Sigmoid colon (tissue), 7 donors: ENCODE data around the gene CHST7. TPM values are rescaled to one million over a fixed set of nuclear protein-coding genes. Genes with fewer than 3 reads are reported as not detected.

Experiments
- DNase-seq: peaks from one replicate; pipeline ENCODE4 v3.0.0-alpha.2; 2019
- H3K27ac ChIP-seq, 4 donors: fragments of 200-600 bp; sonication (generic); one replicate each; pipeline ENCODE4 v1.5.1; 2016 to 2019; ENCODE audit warnings: mild to moderate bottlenecking in 1 of 4
- H3K27me3 ChIP-seq, 3 donors: fragments of 200-600 bp; sonication (generic); one replicate each; pipeline ENCODE4 v1.5.1; 2019; ENCODE audit warnings: mild to moderate bottlenecking in 1 of 3
- H3K36me3 ChIP-seq, 4 donors: fragments of 200-600 bp; sonication (generic); one replicate each; pipeline ENCODE4 v1.5.1; 2016 to 2019
- H3K4me1 ChIP-seq, 4 donors: fragments of 200-600 bp; sonication (generic); one replicate each; pipeline ENCODE4 v1.5.1; 2017 to 2019
- H3K4me3 ChIP-seq, 4 donors: fragments of 200-600 bp; sonication (generic); one replicate each; pipeline ENCODE4 v1.5.1; 2017 to 2019; ENCODE audit warnings: mild to moderate bottlenecking in 2 of 4, moderate library complexity in 1 of 4
- H3K9me3 ChIP-seq, 4 donors: fragments of 200-600 bp in 3 of 4; sonication (generic) in 3 of 4; one replicate each; pipeline versions ENCODE4 v1.5.1 to v1.6.1; 2013 to 2019
- CTCF ChIP-seq, 4 experiments: fragments of 450-650 bp in 3 of 4; fragments of 200-600 bp in 1 of 4; IDR thresholded peaks; one replicate each; pipeline ENCODE4 v1.5.1; 2016 to 2019; ENCODE audit warnings: antibody characterized with exemption in 4 of 4, mild to moderate bottlenecking in 3 of 4, moderate library complexity in 2 of 4
- EP300 ChIP-seq, 4 donors: sonication (generic); formaldehyde crosslinking; IDR thresholded peaks; one replicate each; pipeline ENCODE4 v1.6.1; 2017; ENCODE audit warnings: antibody characterized with exemption in 4 of 4
- POLR2A ChIP-seq, 2 donors: fragments of 450-650 bp; IDR thresholded peaks; one replicate each; pipeline ENCODE4 v1.6.1; 2016; ENCODE audit warnings: antibody characterized with exemption in 2 of 2, mild to moderate bottlenecking in 2 of 2, moderate library complexity in 2 of 2
- POLR2AphosphoS5 ChIP-seq, 4 donors: sonication (generic); formaldehyde crosslinking; IDR thresholded peaks; one replicate each; pipeline ENCODE4 v1.6.1; 2017; ENCODE audit warnings: antibody characterized with exemption in 4 of 4
- WGBS, 2 donors: extraction: QIAGEN DNeasy Blood & Tissue Kit; methylation state at CpG; one replicate each; pipeline ENCODE4 v1.1.7; 2013; 5-methylcytosine and 5-hydroxymethylcytosine counted together
- intact Hi-C: fragments of 100-400 bp; cut with DNase I; formaldehyde crosslinking; loops from one replicate; pipeline ENCODE4 v1.15.1; 2023
- polyA plus RNA-seq, 3 donors: library from polyadenylated mRNA; stranded (reverse); fragments of 200-250 nt; gene quantifications; one replicate each; pipeline ENCODE4 v1.2.3, GENCODE V29; 2013
- total RNA-seq, 4 donors: library from RNA; depleted of rRNA; stranded (reverse); fragments of >200 nt; gene quantifications; one replicate each; pipeline ENCODE4 v1.1.0, GENCODE V29; 2016
- donor health status: healthy with polysubstance abuse.
- donor health status: Bipolar disorder and iron deficiency.
- donor health status: healthy.

The CHST7 gene
- total and polyA plus RNA-seq, 7 donors, result 1.2 to 15.8 (median 6.6) TPM

DNA sequence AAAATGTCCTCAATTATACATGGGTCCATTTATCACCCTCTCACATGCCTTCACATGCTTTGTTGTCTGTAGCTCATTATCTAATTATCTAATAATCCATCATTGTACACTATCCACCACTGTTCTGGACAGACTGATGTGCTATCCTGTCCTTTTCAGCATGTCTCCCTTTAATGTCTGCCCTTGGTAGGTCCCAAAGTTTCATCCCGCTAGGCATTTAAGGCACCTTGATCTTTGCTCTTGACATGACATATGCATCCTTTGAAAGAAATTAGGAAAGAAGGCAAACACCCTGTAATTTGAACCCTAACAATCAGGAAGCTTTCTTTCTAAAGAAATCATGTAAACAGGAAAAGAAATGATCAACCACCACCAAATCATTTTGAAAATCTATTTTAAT lies 5.7 kb downstream of the CHST7 start:
- TF ChIP-seq CTCF (IDR thresholded peaks at IDR 0.05), result no peak
- TF ChIP-seq POLR2A (IDR thresholded peaks at IDR 0.05), result no peak
- TF ChIP-seq POLR2AphosphoS5 (IDR thresholded peaks at IDR 0.05), result no peak
- no peak for TF ChIP-seq EP300 (IDR thresholded peaks at IDR 0.05)
- 88 to 97% methylated on average over 1 of the region's 1 CpG for whole genome bisulfite sequencing, 2 donors

DNA sequence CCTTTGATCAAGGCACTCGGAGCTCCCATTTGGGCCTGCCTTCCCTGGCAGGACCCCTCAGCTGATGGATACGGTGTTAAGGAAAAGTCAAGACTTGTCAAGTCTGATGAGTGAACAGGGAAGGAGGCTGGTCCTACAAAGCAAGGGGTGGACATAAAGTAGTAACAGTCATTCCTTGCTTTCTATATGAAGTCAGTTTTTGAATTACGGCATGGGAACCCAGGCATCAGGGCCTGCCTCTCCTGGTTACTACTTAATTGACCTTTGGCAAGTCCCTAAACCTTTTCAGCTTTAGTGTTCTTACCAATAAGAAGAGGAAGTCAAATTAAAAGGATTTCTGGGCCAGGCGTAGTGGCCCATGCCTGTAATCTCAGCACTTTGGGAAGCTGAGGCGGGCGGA lies 7.0 kb downstream of the CHST7 start:
- no peak for DNase-seq
- intact Hi-C loops, result loop anchor here (5.0 kb wide), 1 partner anchor 52 kb away; no protein-coding TSS in a partner anchor
- Histone ChIP-seq H3K9me3 (no peaks in the 10 kb centered on the region), H3K4me1 (peaks cover 0 to 6% (median 0%) of the 10 kb centered on the region in 4 donors), H3K27ac (no peak overlapping the region), H3K36me3 (no peaks in the 10 kb centered on the region), H3K27me3 (no peaks in the 10 kb centered on the region), H3K4me3 (no peak overlapping the region)
- TF ChIP-seq POLR2A (IDR thresholded peaks at IDR 0.05) (no peak), CTCF (IDR thresholded peaks at IDR 0.05) (no peak), EP300 (IDR thresholded peaks at IDR 0.05) (no peak), POLR2AphosphoS5 (IDR thresholded peaks at IDR 0.05) (no peak)
- WGBS, 2 donors, result 87 to 96% methylated on average over 6 of the region's 6 CpGs

More for the DNA sequence above, 5.7 kb downstream of the CHST7 start:
- DNase-seq, result no peak
- intact Hi-C loops, result no loop called here
- H3K9me3 ChIP-seq, result no peaks in the 10 kb centered on the region
- H3K36me3 ChIP-seq, result no peaks in the 10 kb centered on the region
- H3K27me3 ChIP-seq, result peaks cover 0 to 8% (median 0%) of the 10 kb centered on the region in 3 donors
- peaks cover 0 to 17% (median 7%) of the 10 kb centered on the region in 4 donors for H3K4me1 ChIP-seq
- H3K27ac ChIP-seq, result no peak overlapping the region
- no peak overlapping the region for H3K4me3 ChIP-seq

DNA sequence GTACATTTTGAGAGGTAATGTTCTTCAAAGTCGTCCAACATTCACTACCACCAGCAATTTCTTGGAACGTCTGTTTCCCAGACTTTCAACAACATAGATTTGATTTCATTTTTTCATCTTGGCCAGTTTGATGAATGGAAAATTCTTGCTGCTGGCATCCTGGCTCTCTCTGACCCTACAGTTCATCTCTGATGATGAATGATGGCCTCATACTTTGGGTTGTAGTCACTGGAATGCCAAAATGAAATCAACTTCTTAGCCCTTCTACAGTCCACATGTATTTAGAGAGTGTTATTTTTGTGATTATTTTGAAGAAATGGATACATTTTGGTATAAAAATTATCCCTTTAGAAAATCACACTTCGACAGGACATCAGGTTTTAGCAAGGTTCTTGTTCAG lies 8.8 kb downstream of the CHST7 start:
- TF ChIP-seq EP300 (IDR thresholded peaks at IDR 0.05), result no peak
- TF ChIP-seq CTCF (IDR thresholded peaks at IDR 0.05), result no peak
- TF ChIP-seq POLR2A (IDR thresholded peaks at IDR 0.05), result no peak
- TF ChIP-seq POLR2AphosphoS5 (IDR thresholded peaks at IDR 0.05), result no peak
- Histone ChIP-seq H3K4me3 (no peak overlapping the region), H3K27ac (peak overlapping the region; percentile 8 to 73 (median 26)), H3K4me1 (peaks cover 0 to 6% (median 0%) of the 10 kb centered on the region in 4 donors), H3K36me3 (no peaks in the 10 kb centered on the region), H3K9me3 (no peaks in the 10 kb centered on the region), H3K27me3 (no peaks in the 10 kb centered on the region)
- no peak for DNase-seq
- 83 to 87% methylated on average over 3 of the region's 3 CpGs for WGBS, 2 donors
- intact Hi-C loops, result loop anchor here (5.0 kb wide), 1 partner anchor 50 kb away; no protein-coding TSS in a partner anchor

DNA sequence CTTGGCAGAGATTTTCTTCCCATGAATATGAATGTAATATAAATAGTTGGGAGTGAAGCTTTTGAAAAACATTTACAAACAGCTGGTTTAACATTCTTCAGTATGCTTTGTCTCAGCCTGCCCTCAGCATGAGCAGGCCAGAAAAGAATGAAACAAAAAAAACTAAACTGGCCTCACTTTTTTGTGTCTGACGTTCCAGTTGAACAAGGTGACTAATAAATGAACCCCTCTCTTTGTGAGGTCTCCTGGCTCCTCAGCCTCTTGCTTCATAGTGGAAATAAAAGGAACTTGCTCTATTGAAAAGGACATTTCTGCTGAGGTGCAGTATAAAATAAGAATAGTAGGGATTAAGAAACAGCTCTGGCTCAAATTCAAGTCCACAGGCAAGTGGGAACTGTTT lies 9.4 kb downstream of the CHST7 start:
- no peaks in the 10 kb centered on the region for H3K9me3 ChIP-seq
- no peaks in the 10 kb centered on the region for H3K27me3 ChIP-seq
- peak overlapping the region; percentile 8 to 73 (median 33) for H3K27ac ChIP-seq
- no peak overlapping the region for H3K4me3 ChIP-seq
- WGBS, 2 donors, result 61 to 67% methylated on average over 1 of the region's 1 CpG
- H3K36me3 ChIP-seq, result no peaks in the 10 kb centered on the region
- no peak for TF ChIP-seq POLR2A (IDR thresholded peaks at IDR 0.05)
- TF ChIP-seq EP300 (IDR thresholded peaks at IDR 0.05), result no peak
- no peak for TF ChIP-seq CTCF (IDR thresholded peaks at IDR 0.05)
- TF ChIP-seq POLR2AphosphoS5 (IDR thresholded peaks at IDR 0.05), result peak in 1 of 4 donors; percentile 35
- peaks cover 0 to 6% (median 0%) of the 10 kb centered on the region in 4 donors for H3K4me1 ChIP-seq
- DNase-seq, result no peak
- intact Hi-C loops, result loop anchor here (5.0 kb wide), 1 partner anchor 49 kb away; no protein-coding TSS in a partner anchor

- intact Hi-C loops, result loop anchor here (5.0 kb wide), 1 partner anchor 48 kb away; no protein-coding TSS in a partner anchor
- no peak for TF ChIP-seq POLR2A (IDR thresholded peaks at IDR 0.05)
- no peak for TF ChIP-seq CTCF (IDR thresholded peaks at IDR 0.05)
- no peak for TF ChIP-seq EP300 (IDR thresholded peaks at IDR 0.05)
- no peak for TF ChIP-seq POLR2AphosphoS5 (IDR thresholded peaks at IDR 0.05)
- Histone ChIP-seq H3K4me3 (no peak overlapping the region), H3K9me3 (no peaks in the 10 kb centered on the region), H3K27ac (no peak overlapping the region), H3K4me1 (peaks cover 0 to 6% (median 0%) of the 10 kb centered on the region in 4 donors), H3K27me3 (no peaks in the 10 kb centered on the region), H3K36me3 (no peaks in the 10 kb centered on the region)
- WGBS, 2 donors, result 90 to 91% methylated on average over 2 of the region's 2 CpGs
- DNase-seq, result no peak
Measured at GRCh38 chrX:46584736-46585135, 11.2 kb downstream of the CHST7 start.
